NCI-H82 treated with DMSO at 0.1 percent for 48 hours (cell line): ENCODE results near the gene CCDC60.

Experiments used
- DNase-seq: peaks from one replicate; lab custom pipeline; 2025; ENCODE audit not compliant: unreplicated experiment; lab: John Stamatoyannopoulos, UW

Gene CCDC60

GRCh38 chr12:119334430-119335170 lies at the start of gene CCDC60:
TSS of gene CCDC60 (plus strand) at chr12:119334729. CDS start at chr12:119335177, 448 bp downstream.
- DNase-seq, result no peak

GRCh38 chr12:119288576-119288975 lies 46.0 kb upstream of the CCDC60 start:
- no peak for DNase-seq

- DNase-seq, result no peak
These were observed 41.5 kb upstream of the CCDC60 start for GRCh38 chr12:119292893-119293630.

- DNase-seq, result no peak
These were observed 40.3 kb upstream of the CCDC60 start for GRCh38 chr12:119294211-119294610.

GRCh38 chr12:119296535-119296934 lies 38.0 kb upstream of the CCDC60 start:
- DNase-seq, result no peak

GRCh38 chr12:119299130-119299529 lies 35.4 kb upstream of the CCDC60 start:
- no peak for DNase-seq

- DNase-seq, result no peak
These were observed 33.1 kb upstream of the CCDC60 start for GRCh38 chr12:119301379-119301778.

- peak; percentile 97 for DNase-seq
These were observed 32.0 kb upstream of the CCDC60 start for GRCh38 chr12:119302451-119303080.

GRCh38 chr12:119306593-119306992 lies 27.9 kb upstream of the CCDC60 start:
- no peak for DNase-seq

GRCh38 chr12:119307747-119308146 lies 26.8 kb upstream of the CCDC60 start:
- no peak for DNase-seq

GRCh38 chr12:119308708-119309456 lies 25.6 kb upstream of the CCDC60 start:
- DNase-seq, result no peak

GRCh38 chr12:119311878-119312277 lies 22.7 kb upstream of the CCDC60 start:
- no peak for DNase-seq

- no peak for DNase-seq
These were observed 21.6 kb upstream of the CCDC60 start for GRCh38 chr12:119312904-119313303.

GRCh38 chr12:119314290-119314689 lies 20.2 kb upstream of the CCDC60 start:
- no peak for DNase-seq

GRCh38 chr12:119319638-119320037 lies 14.9 kb upstream of the CCDC60 start:
- DNase-seq, result no peak

- DNase-seq, result no peak
These were observed 13.9 kb upstream of the CCDC60 start for GRCh38 chr12:119320678-119321077.

GRCh38 chr12:119322301-119322723 lies 12.2 kb upstream of the CCDC60 start:
- no peak for DNase-seq

- DNase-seq, result peak; percentile 69
These were observed 8.7 kb upstream of the CCDC60 start for GRCh38 chr12:119325813-119326212.

- no peak for DNase-seq
These were observed 8.2 kb upstream of the CCDC60 start for GRCh38 chr12:119326341-119326740.

GRCh38 chr12:119327471-119327870 lies 7.1 kb upstream of the CCDC60 start:
- no peak for DNase-seq

GRCh38 chr12:119328111-119328510 lies 6.4 kb upstream of the CCDC60 start:
- peak; percentile 38 for DNase-seq
